ENCODE data around the gene PCNX3.

The PCNX3 gene

GRCh38 chr11:65596520-65596919 lies 19.1 kb upstream of the PCNX3 start:
- in situ Hi-C loops (cut with MboI; ENCODE audit: low sequenced_read_pairs): no loop called here

- in situ Hi-C loops (cut with MboI; ENCODE audit: low sequenced_read_pairs): no loop called here
Measured at GRCh38 chr11:65598258-65598699, 17.3 kb upstream of the PCNX3 start.

GRCh38 chr11:65599216-65599954 lies 16.2 kb upstream of the PCNX3 start:
- in situ Hi-C loops (cut with MboI; ENCODE audit: low sequenced_read_pairs): no loop called here

- in situ Hi-C loops (cut with MboI; ENCODE audit: low sequenced_read_pairs): no loop called here
Measured at GRCh38 chr11:65599955-65600246, 15.7 kb upstream of the PCNX3 start.

GRCh38 chr11:65604258-65604657 lies 11.3 kb upstream of the PCNX3 start:
- in situ Hi-C loops (cut with MboI; ENCODE audit: low sequenced_read_pairs): no loop called here

- in situ Hi-C loops (cut with MboI; ENCODE audit: low sequenced_read_pairs): no loop called here
Measured at GRCh38 chr11:65606876-65607613, 8.5 kb upstream of the PCNX3 start.

DNA sequence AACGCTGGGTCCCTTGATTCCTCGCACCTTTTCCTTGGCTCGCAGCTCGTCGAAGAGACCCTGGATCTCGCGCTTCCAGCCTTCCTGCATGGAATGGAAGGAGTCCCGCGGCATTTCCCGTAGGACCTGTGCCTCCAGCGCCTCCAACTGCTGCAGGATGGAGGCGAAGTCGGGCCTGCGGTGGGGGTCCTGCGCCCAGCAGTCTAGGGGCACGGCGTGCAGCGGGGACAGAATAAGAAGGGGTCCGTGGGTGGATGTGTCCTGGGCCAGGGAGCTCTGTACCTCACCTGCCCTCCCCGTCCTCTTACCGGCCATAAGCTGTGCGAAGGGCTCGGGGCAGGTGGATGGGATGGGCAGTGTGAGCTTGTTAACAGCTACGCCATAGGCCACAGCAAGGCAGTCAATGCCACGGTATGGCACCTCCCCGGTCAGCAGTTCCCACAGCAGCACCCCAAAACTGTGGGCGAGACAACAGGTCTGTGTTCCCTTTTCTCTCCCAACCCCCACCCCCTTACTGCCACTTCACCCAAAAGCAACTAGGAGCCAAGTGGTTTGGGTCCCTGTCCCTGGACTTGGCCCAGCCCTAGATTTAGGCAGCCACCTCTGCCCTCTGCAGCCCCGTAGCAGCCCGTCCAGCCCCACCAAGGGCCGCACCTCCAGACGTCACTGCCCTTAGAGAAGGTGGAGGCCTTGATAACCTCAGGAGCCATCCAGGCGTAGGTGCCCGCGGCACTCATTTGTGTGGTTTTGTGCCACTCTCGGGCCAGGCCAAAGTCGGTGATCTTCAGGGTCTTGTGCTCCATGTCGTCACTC lies 7.8 kb upstream of the PCNX3 start:
- in situ Hi-C loops (cut with MboI; ENCODE audit: low sequenced_read_pairs): no loop called here

- in situ Hi-C loops (cut with MboI; ENCODE audit: low sequenced_read_pairs): no loop called here
Measured at GRCh38 chr11:65609229-65609628, 6.3 kb upstream of the PCNX3 start.

GRCh38 chr11:65609665-65610064 lies 5.9 kb upstream of the PCNX3 start:
- in situ Hi-C loops (cut with MboI; ENCODE audit: low sequenced_read_pairs): no loop called here

- in situ Hi-C loops (cut with MboI; ENCODE audit: low sequenced_read_pairs): no loop called here
Measured at GRCh38 chr11:65610404-65610803, 5.2 kb upstream of the PCNX3 start.

DNA sequence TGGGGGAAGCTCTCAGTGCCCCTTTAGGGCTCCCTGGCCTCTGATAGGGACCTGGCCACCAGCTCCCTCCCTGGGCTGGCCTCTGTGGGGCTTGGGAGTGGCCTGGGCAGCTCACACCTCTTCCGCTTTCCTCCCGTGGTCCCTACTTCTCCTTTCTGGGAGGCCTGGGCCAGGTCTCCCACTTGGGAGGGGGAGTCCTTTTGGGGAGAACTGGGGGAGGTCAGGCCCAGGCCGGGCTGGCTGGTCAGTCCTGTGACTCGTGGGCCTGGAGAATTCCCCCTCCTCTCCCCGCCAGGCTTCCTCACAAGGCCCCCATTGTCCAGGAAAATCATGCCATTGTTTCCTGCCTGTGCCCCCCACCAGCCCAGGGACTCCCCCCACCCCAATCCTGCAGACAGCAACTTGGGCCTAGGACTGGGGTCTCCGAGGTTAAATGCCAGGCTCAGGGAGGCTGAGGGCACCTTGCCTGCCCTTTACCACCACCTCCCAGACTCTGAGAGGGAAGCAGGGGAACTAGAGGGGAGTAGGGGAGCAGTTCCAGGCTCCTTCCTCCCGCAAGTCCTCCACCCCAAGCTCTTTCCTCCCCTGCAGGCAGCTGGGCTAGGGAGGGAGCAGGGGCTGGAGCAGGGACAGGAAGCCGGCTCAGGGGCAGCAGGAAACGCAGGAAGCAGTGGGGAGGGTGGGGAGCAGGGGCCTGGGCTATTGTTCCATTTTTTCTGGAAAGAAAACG lies 4.4 kb upstream of the PCNX3 start:
- in situ Hi-C loops (cut with MboI; ENCODE audit: low sequenced_read_pairs): no loop called here

- in situ Hi-C loops (cut with MboI; ENCODE audit: low sequenced_read_pairs): no loop called here
Measured at GRCh38 chr11:65611758-65612603, 3.6 kb upstream of the PCNX3 start.

DNA sequence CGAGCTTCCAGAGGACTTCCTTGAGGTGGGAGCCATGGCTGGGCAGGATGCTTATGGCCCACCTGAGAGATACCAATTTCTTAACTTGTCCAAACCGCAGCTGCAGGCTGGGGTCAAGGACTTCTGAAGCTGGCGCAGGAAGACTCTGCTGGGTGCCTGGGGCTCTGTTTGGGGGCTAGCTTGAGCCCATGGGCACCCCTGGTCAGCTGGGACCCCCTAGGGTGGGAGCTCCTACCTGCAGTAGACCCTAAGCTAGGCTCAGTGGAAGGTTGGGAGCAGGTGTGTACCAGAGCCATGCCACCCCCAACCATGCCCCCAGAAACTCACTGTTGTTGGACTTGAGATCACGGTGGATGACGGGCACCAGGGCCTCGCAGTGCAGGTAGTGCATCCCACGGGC lies 2.9 kb upstream of the PCNX3 start:
- in situ Hi-C loops (cut with MboI; ENCODE audit: low sequenced_read_pairs): no loop called here

GRCh38 chr11:65613091-65613928 lies 2.3 kb upstream of the PCNX3 start:
- in situ Hi-C loops (cut with MboI; ENCODE audit: low sequenced_read_pairs): no loop called here

- in situ Hi-C loops (cut with MboI; ENCODE audit: low sequenced_read_pairs): no loop called here
Measured at GRCh38 chr11:65615950-65616574, 486 bp downstream of the PCNX3 start.

- in situ Hi-C loops (cut with MboI; ENCODE audit: low sequenced_read_pairs): no loop called here
Measured at GRCh38 chr11:65616575-65617001, 1.0 kb downstream of the PCNX3 start.

GRCh38 chr11:65617136-65617850 lies 1.7 kb downstream of the PCNX3 start:
- in situ Hi-C loops (cut with MboI; ENCODE audit: low sequenced_read_pairs): no loop called here
